ENCODE measurements around the gene FYN.

FYN gene

GRCh38 chr6:111825439-111826086 lies 47.7 kb downstream of the FYN start:
- no peak overlapping the region for H3K27ac ChIP-seq
- TF ChIP-seq ZFX (IDR thresholded peaks at IDR 0.05): no peak
- TF ChIP-seq CTCF (conservative IDR thresholded peaks at IDR 0.05): no peak

GRCh38 chr6:111824608-111825337 lies 48.5 kb downstream of the FYN start:
- H3K27ac ChIP-seq: no peak overlapping the region
- no peak for TF ChIP-seq CTCF (conservative IDR thresholded peaks at IDR 0.05)

- no peak overlapping the region for H3K27ac ChIP-seq
- no peak for TF ChIP-seq ZFX (IDR thresholded peaks at IDR 0.05)
- TF ChIP-seq CTCF (conservative IDR thresholded peaks at IDR 0.05): no peak
Observed at GRCh38 chr6:111823831-111824607, 49.2 kb downstream of the FYN start.

GRCh38 chr6:111823012-111823411 lies 50.2 kb downstream of the FYN start:
- no peak overlapping the region for H3K27ac ChIP-seq
- no peak for TF ChIP-seq ZFX (IDR thresholded peaks at IDR 0.05)
- no peak for TF ChIP-seq CTCF (conservative IDR thresholded peaks at IDR 0.05)

GRCh38 chr6:111819458-111819857 lies 53.8 kb downstream of the FYN start:
- no peak for TF ChIP-seq CTCF (conservative IDR thresholded peaks at IDR 0.05)
- H3K27ac ChIP-seq: no peak overlapping the region

GRCh38 chr6:111818539-111819226 lies 54.6 kb downstream of the FYN start:
- no peak for TF ChIP-seq CTCF (conservative IDR thresholded peaks at IDR 0.05)
- TF ChIP-seq ZFX (IDR thresholded peaks at IDR 0.05): no peak
- no peak overlapping the region for H3K27ac ChIP-seq

Measured in C4-2B (cell line).